ENCODE data around the gene TMEM91.
"Not testable (repeated sequence)": the region's sequence is repeated elsewhere in the genome, so short reads cannot be mapped to it uniquely, and the experiment has no call there.

TMEM91 gene

DNA sequence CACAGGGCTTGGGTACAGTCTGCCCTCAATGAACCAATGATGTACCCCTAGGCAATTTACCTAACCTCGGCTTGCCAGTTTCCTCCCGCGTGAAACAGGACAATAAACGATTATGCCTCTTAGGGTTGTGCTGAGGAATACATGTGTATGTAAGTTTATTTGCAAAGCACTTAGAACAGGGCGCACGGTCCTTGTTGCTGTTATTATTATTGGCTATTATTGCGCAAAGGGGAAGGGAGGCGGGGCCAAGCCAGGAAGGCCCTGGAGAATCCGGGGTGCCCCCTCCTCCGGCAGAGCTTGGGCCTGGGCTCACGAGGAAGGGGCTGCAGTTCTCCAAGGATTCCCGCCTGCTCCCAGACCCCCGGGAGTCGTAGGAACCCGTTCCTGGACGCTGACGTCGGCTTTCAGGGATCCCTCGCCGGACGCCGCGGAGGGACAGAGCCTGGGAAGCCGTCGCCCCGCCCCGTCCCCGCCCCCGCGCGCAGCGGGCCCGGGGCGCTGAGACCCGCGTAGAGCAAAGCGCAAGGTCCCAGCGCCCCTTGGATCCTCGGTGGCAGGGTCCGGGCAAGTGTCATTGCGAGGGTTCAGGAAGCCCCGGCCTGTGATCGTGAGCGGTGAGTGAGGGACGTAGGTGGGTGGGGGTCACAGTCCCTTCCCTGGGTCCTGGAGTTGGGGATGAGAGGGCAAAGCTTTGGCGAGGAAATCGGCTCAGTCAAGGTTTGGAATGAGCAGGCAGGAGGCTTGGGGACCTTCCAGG lies at the start of gene TMEM91:
Gene TMEM91, plus strand, starts transcription at position 293 of the 757 bp plus-strand sequence. CDS start 1,777 bp downstream, outside the sequence.
- no peak for DNase-seq (ENCODE audit: low spot score)

DNA sequence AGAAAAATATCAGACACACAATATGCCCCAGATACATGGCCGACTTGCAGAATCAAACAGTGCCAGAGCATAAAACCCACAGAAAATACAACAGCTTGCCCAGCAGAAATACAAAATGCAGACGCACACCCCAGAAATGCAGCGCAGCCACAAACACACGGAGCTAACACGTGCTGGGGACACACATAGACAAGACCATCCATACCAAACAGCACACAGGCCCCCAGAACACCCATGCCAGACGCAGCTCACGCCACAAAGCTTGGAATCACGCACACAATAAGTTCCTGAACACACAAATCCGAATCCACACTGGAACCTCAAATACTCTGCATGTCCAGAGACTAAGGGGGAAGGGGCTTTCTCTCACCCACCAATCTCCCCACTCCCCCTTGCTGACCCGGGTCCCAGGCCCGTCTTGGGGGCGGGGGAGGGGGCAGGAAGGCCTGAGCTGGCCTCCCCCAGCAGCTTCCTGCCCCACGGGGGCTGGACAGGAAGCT lies 49.2 kb upstream of the TMEM91 start:
- no peak for DNase-seq (ENCODE audit: low spot score)

DNA sequence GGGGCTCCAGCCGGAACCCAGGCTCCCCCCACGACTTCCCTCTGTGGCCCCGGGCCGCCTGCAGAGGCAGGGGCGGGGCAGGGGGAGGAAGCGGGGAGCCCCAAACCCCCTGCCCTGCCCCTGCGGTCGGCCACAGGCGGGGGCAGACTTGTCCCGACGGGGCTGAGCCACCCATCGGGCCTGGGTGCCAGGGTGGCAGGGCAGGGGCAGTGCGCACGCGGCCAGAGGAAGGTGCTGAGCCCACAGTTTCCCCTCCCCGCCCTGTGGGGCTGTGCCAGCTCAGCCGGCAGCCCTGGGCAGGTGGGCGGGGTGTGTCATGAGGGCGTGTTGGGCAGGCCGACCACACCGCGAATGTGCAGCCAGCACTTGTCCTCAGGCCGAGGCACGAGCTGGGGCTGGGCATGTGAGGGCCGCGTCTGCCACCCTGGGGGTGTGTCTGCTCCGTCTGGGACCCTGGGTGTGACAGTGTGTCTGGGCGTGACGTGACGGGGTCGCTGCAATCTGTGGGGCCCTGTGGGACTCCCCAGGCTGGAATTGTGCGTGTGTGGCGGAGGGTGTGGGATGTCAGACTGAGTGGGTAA lies 48.7 kb upstream of the TMEM91 start:
- DNase-seq (ENCODE audit: low spot score), result peak; percentile 87

DNA sequence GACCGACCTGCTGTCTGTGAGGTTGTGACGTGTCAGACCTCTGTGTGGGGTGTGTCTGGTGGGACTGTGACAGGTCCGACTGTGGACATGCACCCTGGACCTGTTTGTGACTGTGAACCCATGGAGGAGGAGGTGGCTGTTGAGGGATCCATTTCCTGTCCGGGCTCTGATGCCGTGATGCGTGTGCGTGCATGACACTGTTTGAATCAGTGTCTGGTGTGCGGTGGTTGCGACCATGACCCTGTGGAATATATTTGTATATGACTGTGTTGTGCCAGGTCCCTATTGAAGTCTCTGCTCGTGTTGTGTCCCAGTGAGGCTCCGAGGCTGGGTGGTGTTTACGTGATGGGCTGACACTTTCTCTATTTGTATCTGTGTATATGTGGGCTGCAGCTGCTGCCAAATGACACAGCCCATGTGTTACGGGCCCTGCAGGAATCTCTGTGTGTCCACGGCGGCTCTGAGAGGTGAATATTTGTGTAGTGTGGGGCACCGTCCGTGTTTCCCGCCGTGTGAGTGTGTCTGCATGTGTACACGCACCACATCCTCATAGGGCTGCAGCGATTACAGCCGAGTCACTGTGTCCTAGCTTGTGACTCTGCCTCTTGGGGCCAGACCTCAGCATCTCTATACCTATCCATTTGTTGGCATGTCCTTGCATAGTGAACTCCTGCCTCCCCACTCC lies 48.0 kb upstream of the TMEM91 start:
- DNase-seq (ENCODE audit: low spot score), result no peak

- no peak for DNase-seq (ENCODE audit: low spot score)
These were observed 47.5 kb upstream of the TMEM91 start for GRCh38 chr19:41328842-41329225.

DNA sequence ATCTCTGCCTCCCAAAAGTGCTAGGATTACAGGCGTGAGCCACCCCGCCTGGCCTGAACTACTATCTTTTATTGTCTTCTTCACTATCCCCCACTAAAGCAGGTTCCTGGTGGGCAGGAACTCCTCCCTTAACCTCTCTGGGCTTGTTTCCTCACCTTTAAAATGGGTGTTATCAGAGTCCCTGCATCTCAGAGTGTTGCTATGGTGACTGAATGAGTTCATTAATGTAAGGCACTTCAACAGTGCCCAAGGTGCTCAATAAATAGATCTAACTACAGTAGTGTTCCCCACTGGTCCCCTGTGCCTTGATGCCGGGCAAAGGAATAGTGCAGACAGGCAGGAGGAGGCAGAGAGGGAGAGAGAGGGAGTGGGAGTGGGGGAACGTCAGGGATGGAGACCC lies 45.9 kb upstream of the TMEM91 start:
- DNase-seq (ENCODE audit: low spot score), result no peak

- DNase-seq (ENCODE audit: low spot score), result no peak
These were observed 45.2 kb upstream of the TMEM91 start for GRCh38 chr19:41330946-41331678.

- DNase-seq (ENCODE audit: low spot score), result no peak
These were observed 44.3 kb upstream of the TMEM91 start for GRCh38 chr19:41332000-41332399.

DNA sequence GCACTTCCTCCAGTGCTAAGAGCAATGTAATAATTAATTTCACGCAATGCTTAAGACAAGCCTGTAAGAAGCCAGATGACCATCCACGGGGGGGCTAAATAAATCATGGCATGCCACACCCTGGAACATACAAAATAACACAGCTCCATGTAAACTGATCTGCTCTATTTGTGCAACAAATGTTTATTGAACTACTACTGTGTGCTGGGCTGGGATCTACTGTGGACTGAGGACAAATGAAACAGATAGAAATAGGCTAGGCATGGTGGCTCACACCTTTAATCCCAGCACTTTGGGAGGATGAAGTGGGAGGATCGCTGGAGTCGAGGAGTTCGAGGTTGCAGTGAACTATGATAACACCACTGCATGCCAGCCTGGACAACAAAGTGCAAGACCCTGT lies 43.9 kb upstream of the TMEM91 start:
- no peak for DNase-seq (ENCODE audit: low spot score)

DNA sequence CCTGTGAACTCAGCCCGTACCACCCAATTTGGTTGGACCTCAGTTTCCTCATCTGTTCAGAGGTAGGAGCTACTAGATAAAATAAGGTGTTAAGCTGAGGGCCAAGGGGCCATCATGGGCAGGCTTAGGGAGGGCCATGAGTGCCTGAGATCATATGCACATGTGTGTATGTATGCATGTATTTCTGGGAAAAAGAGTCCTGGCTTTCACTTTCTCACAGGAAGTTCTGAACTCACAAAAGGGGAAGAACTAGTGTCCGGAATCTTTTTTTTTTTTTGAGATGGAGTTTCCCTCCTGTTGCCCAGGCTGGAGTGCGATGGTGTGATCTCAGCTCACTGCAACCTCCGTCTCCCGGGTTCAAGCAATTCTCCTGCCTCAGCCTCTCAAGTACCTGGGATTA lies 41.5 kb upstream of the TMEM91 start:
- no peak for DNase-seq (ENCODE audit: low spot score)

GRCh38 chr19:41335467-41335866 lies 40.9 kb upstream of the TMEM91 start:
- DNase-seq (ENCODE audit: low spot score), result no peak

- no peak for DNase-seq (ENCODE audit: low spot score)
These were observed 36.4 kb upstream of the TMEM91 start for GRCh38 chr19:41339936-41340335.

DNA sequence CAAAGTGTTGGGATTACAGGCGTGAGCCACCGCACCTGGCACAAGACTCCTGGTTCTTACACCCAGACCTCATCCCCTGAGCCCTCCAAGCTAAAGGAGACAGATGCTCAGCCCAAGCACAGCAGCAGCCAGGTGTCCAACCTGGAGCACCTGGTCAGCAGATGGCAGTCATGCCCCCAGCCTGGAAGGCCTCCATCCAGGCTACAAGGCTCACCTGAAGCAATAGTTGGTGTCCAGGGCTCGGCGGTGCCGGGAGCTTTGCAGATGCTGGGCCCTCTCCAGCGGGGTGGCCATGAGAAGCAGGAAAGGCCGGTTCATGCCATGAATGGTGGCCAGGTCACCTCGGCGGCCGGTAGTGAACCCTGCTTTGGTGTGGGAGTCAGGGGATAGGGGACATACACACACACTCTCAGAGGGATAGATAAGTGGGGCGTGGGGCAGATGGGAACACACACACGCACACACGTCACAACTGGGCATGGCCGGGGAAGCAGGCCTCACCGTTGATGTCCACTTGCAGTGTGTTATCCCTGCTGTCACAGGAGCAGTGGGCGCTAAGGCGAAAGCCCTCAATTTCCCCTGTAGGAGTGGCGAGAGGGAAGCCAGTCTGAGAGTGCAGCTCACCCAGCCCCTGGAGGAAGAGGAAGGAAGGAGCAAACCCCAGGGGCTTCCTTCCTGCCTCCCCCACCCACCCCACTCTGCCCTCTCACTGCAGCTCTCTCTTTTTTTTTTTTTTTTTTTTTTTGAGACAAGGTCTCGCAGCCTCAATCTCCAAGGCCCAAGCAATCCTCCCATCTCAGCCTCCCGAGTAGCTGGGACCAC lies 34.5 kb upstream of the TMEM91 start:
- DNase-seq (ENCODE audit: low spot score), result no peak

DNA sequence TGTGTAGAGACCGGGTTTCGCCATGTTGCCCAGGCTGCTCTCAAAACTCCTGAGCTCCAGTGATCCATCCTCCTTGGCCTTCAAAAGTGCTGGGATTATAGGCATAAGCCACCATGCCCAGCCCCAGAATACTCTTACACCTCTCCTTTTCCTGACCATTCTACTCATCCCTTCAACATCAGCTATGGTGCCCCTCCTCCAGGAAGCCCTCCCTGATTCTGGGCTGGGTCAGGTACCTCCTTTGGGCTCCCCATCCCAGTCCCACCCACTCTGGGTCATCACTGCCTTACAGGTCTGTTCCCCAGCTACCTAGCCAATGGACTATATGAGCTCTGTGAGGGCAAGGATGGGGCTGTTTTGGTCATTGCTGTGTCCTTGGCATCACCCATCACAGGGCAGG lies 32.2 kb upstream of the TMEM91 start:
- no peak for DNase-seq (ENCODE audit: low spot score)

- not testable (repeated sequence) for DNase-seq (ENCODE audit: low spot score)
These were observed 29.4 kb upstream of the TMEM91 start for GRCh38 chr19:41346916-41347315.

GRCh38 chr19:41350735-41351338 lies 25.5 kb upstream of the TMEM91 start:
- no peak for DNase-seq (ENCODE audit: low spot score)

DNA sequence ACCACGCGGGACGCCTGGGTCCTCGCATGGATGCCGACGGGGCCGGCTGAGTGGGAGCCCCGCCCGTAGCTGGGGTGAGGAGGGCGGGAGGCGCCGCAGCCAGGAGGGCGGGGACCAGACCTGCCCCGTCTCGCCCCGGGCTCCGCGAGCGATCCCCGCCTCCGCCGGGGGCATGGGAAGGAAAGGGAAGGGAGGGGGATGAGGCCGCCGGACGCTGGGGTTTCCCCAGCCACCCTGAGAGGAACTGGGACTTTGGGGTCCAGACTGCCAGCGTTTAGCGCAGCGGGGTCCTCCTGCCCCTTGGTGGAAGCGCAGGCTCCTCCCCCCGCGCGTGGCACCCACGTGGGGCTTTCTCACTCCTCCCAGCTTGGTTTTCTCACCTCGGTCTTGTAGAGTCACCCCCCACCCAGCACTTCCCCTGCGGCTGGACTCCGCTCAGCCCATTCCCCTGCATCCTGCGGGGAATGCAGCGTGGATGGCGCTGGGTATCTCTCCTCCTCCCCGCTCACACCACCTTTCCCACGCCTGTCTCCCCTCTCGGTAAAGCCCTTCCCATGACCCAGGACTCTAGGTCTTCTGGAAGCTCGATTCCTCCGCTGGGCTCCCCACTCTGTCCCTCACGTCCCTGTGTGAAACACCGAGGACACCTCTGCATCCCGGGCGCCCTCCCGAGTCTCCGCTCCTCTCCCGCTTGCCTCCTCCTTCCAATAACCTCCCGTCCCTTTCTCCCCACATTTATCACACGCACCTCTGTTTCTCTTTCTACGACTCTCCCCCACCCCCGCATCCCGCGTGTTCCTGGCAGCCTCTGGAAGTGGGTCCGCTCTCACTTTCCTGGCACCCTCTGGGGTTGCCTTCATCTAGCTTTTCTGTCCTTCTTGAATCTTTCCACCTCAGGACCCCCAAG lies 24.7 kb upstream of the TMEM91 start:
- peak; percentile 83 for DNase-seq (ENCODE audit: low spot score)

DNA sequence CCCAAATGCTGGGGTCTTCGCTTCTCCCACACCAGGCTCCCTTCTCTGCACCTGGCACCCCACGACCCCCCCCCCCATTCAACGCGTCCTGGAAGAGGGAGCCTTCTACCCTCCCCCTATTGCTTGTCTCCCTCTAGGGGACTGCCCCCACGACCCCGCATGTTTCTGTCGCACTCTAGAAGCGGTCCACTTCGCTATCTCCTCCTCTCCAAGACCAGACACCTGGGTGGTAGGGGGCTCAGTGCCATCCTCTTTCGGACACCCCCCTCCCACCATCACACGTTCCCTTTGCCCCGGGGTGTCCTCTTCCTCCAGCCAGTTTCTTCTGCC lies 24.1 kb upstream of the TMEM91 start:
- no peak for DNase-seq (ENCODE audit: low spot score)

- DNase-seq (ENCODE audit: low spot score), result peak; percentile 77
These were observed 23.5 kb upstream of the TMEM91 start for GRCh38 chr19:41352609-41353465.

All from CD4-positive, alpha-beta T cell treated with Interleukin-15 for 4 hours (primary cell).